HG03432 (cell line): Measurements from ENCODE around the gene TMEM132C.
"Not testable (repeated sequence)": the region's sequence is repeated elsewhere in the genome, so short reads cannot be mapped to it uniquely, and the experiment has no call there.

Experiments
- ATAC-seq: cut with Tn5 transposase; IDR thresholded peaks from one replicate; pipeline ENCODE4 v1.9.1; 2021; ENCODE audit warnings: mild to moderate bottlenecking, moderate library complexity; ENCODE audit not compliant: unreplicated experiment

TMEM132C gene

GRCh38 chr12:128463881-128464280, 196.9 kb downstream of the TMEM132C start:
- no peak for ATAC-seq

- ATAC-seq = no peak
These were observed 200.9 kb downstream of the TMEM132C start for GRCh38 chr12:128467882-128468281.

- ATAC-seq = no peak
These were observed 202.0 kb downstream of the TMEM132C start for GRCh38 chr12:128468926-128469325.

GRCh38 chr12:128471491-128471890, 204.5 kb downstream of the TMEM132C start:
- ATAC-seq = no peak

- ATAC-seq = no peak
These were observed 207.9 kb downstream of the TMEM132C start for GRCh38 chr12:128474916-128475315.

- ATAC-seq = no peak
These were observed 209.3 kb downstream of the TMEM132C start for GRCh38 chr12:128476266-128476665.

- no peak for ATAC-seq
These were observed 216.7 kb downstream of the TMEM132C start for GRCh38 chr12:128483526-128484255.

GRCh38 chr12:128497376-128497775, 230.4 kb downstream of the TMEM132C start:
- ATAC-seq = not testable (repeated sequence)

- ATAC-seq = no peak
These were observed 240.5 kb downstream of the TMEM132C start for GRCh38 chr12:128507470-128507869.

GRCh38 chr12:128509170-128509569, 242.2 kb downstream of the TMEM132C start:
- ATAC-seq = no peak

- no peak for ATAC-seq
These were observed 243.5 kb downstream of the TMEM132C start for GRCh38 chr12:128510511-128510910.

- ATAC-seq = no peak
These were observed 246.4 kb downstream of the TMEM132C start for GRCh38 chr12:128513331-128513730.

GRCh38 chr12:128513831-128514230, 246.9 kb downstream of the TMEM132C start:
- ATAC-seq = no peak

- no peak for ATAC-seq
These were observed 251.7 kb downstream of the TMEM132C start for GRCh38 chr12:128518644-128519043.

GRCh38 chr12:128519426-128519825, 252.5 kb downstream of the TMEM132C start:
- no peak for ATAC-seq

GRCh38 chr12:128521981-128522380, 255.0 kb downstream of the TMEM132C start:
- no peak for ATAC-seq

GRCh38 chr12:128524439-128524838, 257.5 kb downstream of the TMEM132C start:
- ATAC-seq = no peak

GRCh38 chr12:128531170-128531569, 264.2 kb downstream of the TMEM132C start:
- ATAC-seq = no peak

- ATAC-seq = peak; percentile 78
These were observed 267.9 kb downstream of the TMEM132C start for GRCh38 chr12:128534906-128535305.

GRCh38 chr12:128536810-128537209, 269.8 kb downstream of the TMEM132C start:
- no peak for ATAC-seq

GRCh38 chr12:128537668-128538067, 270.7 kb downstream of the TMEM132C start:
- no peak for ATAC-seq

- ATAC-seq = no peak
These were observed 275.9 kb downstream of the TMEM132C start for GRCh38 chr12:128542844-128543243.

- no peak for ATAC-seq
These were observed 276.5 kb downstream of the TMEM132C start for GRCh38 chr12:128543460-128543859.
